ENCODE measurements around the gene FST.

FST gene, protein sequence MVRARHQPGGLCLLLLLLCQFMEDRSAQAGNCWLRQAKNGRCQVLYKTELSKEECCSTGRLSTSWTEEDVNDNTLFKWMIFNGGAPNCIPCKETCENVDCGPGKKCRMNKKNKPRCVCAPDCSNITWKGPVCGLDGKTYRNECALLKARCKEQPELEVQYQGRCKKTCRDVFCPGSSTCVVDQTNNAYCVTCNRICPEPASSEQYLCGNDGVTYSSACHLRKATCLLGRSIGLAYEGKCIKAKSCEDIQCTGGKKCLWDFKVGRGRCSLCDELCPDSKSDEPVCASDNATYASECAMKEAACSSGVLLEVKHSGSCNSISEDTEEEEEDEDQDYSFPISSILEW
- 0.72 to 1.9 reads per million in 2 experiments for total RNA-seq

DNA sequence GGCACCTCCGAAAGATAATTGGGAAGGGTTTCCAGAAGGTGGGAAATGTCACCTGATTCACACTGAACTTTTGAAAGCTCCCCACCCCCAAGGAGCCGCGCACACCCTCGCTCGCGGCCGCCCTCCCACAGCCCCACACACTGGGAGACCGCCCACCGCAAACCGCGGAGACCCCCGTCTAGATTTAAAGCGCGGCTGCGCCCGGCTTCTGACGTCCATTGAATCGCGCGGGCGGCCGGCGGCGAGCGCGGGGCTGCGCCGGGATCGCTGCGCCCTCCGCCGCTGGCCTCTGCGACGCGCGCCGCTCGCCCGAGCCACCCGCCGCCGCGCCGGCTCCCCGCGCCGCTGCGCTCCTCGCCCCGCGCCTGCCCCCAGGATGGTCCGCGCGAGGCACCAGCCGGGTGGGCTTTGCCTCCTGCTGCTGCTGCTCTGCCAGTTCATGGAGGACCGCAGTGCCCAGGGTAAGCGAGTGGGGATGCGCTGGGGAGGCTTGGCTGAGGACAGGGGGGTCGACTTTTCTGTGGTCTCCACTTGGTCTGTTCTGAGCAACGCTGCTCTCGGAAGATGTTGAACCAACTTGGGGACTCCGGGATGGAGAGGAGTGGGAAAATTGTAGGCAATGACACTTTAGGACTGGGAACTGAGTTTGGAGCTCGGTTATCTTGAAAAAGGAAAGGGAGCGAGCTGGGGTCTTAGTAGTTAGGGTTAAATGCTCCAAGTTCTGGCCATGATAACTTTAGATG, at the start of gene FST:
Gene FST, plus strand, starts transcription at position 214 of the 743 bp plus-strand sequence. Its CDS starts 163 bp downstream, at position 377.
- no peak for DNase-seq (ENCODE audit: low read depth)

DNA sequence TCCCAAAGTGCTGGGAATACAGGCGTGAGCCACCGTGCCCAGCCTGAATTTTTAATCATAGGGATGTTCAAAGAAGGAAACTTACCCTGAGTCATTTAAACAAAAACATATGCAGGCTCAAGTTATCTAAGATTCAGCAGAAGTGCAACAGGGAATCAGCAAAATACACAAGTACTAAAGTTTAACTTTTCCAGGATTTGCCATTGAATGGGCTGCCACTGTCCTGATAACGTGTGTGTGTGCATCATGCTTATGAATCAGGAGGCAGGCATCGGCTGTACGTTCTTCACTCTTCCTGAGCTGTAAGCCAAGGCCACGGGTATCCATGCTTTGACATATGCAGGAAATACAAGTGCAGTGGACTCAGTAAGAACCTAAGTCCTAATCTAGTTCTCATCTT, 48.8 kb upstream of the FST start:
- no peak for DNase-seq (ENCODE audit: low read depth)

DNA sequence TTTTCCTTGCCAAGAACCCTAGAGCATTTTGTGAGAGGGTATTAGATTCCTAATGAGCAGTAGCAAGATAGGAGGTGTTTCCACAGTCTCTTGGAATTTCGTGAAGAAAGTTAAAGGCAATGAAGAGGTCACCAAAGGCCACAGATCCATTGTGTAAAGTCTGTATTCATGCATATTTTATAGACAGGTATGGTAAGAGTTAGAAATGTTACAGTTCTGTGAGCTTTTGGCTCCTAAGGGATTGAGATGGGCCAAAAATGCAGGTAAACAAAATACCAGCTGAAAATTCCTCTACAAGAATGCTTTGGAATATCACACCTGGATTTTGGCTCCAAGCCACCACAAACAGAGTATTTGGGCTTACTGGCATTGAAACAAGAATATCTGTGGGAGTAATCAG, 47.4 kb upstream of the FST start:
- DNase-seq (ENCODE audit: low read depth): no peak

DNA sequence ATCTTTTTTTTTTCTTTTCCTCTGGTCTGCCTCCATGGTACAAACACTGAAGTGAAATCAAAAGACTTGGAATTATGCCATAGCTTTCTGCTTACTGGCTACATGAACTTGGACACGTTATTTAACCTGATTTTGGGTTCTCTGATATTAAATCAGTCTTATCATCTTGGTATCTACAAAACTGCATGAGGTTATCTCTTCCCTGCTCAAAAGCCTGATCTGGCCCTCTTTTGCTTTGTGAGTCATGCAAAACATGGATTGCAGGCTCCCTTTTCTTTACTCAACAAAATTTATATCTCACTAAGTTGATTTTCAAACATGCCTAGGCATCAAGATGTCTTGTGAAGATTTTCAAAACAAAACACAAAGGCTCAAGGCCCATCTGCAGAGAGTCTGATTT, 45.9 kb upstream of the FST start:
- DNase-seq (ENCODE audit: low read depth): no peak

DNA sequence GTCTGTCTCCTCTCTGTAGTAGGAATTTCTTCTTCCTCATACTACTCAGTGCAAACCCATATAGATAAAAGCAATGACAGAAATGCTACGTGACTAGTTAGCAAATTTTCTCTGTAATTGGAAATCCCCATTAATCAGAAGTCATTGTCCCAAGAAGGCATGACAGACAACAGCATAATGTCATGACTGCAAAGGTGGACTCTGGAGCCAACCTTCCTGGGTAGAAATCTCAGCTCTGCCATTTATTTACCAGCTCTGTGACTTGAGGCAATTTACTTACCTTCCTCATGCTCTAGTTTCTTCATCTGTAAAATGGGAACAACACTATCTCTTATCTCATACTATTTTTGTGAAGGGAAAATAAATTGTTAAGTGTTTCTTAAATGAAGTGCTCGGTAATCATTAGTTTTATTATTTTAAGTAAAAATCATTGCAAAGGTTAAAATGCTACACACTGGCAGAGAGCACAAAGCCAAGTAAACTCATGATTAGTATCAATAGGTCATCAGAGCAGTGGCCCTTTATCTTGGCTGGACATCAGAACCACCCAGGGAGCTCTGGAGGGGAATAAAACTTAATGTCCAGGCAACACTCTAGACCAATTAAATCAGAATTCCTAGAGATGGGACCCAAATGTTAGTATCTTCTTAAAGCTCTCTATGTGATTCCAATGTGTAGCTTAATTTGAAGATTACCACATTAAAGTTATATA, 43.8 kb upstream of the FST start:
- no peak for DNase-seq (ENCODE audit: low read depth)

DNA sequence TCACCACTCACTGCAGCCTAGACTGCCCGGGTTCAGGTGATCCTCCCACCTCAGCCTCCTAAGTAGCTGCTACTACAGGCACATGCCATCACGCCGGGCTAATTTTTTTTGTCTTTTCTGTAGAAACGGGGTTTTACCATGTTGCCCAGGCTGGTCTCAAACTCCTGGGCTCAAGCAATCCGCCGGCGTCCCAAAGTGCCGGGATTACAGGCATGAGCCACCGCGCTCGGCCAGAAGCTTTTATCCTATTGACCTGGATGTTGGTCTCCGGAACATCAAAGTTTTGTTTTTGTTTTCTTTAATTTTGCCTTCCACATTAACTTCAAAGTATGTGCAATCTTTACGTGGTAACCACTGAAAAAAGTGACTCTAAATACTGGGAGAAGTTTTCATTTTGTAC, 42.4 kb upstream of the FST start:
- DNase-seq (ENCODE audit: low read depth): no peak

DNA sequence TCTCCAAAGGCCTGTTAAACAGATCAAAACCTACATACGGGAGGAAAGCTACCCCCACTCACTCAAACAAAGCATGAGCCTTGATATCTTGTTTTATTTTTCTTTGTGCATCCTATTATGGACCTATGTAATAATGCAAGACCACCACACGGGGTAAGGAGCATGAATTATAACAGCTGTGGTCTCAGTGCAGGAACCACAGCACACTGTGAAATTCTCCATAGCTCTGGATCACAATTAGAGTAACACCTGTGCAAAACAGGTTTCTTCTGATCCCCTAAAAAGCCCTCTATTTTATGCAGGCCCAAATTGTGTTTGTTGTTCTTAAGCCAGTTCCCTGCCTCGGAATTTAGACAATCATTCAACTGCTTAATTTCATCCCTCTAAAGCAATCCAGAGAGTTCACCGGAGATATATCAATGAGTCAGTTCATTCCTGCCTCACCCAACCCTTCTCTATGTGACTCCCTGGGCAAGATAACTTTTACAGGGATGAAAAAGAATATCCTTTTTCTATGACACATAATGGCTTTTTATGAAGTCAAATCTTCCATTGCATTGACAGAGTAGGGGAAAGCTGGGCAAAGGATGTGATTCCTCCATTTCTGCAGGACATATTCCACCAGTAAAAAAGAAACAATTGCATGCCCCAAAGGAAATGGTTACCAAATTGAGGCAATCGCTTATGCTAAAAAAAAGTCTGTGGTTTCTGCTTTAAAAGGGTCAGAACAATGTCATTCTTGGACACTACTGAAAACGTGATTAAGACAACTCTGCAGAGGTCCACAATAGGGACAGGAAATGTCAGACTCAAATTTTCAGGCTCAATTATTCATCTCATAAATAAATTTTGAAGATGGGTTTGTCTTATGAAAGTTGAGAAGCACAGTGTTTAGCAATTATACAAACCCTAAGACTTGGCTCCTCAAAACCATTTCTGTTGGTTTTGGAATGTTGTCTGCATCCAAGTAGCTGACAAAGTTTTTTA, 41.6 kb upstream of the FST start:
- no peak for DNase-seq (ENCODE audit: low read depth)

DNA sequence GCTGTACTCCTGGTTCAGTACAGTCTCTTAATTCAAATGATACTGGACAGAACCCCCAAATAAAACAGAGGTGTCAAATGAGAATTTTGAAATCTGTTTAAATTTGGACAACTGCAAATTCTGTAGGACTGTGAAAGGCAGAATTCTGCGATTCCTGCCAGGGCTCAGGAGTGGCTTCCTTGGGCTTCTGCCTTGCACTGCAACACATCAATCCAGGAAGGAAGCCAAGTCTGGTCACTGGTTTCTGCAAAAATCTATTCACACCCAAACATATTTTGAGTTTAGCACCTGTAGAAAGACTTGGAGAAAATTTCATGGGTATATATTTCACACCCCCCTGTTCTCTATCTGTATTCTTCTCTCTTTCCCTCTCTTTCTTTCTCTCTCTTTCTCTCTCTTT, 37.5 kb upstream of the FST start:
- no peak for DNase-seq (ENCODE audit: low read depth)

DNA sequence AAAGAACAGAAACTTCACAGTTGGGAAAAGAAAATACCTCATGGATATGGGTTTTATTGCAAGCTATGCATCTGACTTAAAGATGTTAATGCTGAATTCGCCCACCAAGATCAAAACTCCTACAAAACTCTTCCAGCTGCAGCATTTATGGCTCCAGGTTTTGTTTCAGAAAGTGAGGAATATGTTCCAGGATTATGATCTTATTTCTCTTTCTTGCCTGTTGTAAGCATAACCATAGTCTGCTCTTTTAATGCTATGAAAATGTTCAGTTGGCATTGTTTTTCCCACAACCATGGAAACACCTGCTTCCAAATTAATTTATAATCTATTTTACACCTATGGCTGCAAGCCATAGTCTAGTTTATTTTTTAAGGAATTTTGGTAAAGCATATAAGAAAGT, 34.9 kb upstream of the FST start:
- DNase-seq (ENCODE audit: low read depth): no peak

DNA sequence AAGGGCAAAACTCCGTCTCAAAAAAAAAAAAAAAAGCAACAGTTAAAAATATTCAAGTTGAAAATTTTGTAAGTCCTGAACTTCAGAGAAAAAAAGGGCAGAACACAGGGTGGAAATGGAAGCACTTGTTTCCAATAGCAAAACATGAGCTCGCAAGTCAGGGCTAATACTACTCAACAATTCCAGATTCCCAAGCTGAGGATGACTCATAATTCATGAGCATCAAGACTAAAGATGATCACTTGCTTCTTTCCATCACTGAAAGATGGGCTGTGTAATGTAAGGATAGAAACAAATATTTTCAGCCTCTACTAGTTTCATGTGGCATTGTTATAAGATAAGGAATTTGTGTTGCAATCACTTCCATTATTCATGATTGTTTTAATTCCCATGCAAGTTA, 33.5 kb upstream of the FST start:
- DNase-seq (ENCODE audit: low read depth): no peak

DNA sequence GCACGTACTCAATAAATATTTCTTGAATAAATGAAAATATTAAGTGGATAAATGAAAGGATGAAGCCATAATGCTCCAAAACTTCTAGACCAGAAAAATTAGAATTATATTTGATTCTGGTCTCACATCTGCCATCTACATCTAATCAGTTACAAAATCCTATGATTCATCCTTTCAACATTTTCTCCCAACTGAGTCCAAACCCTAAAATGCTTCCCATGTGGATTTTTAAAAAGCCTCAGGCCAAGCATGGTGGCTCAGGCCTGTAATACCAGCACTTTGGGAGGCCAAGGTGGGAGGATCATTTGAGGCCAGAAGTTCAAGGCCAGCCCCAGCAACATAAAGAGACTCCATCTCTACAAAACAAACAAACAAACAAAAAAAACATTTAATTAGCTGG, 31.6 kb upstream of the FST start:
- no peak for DNase-seq (ENCODE audit: low read depth)

DNA sequence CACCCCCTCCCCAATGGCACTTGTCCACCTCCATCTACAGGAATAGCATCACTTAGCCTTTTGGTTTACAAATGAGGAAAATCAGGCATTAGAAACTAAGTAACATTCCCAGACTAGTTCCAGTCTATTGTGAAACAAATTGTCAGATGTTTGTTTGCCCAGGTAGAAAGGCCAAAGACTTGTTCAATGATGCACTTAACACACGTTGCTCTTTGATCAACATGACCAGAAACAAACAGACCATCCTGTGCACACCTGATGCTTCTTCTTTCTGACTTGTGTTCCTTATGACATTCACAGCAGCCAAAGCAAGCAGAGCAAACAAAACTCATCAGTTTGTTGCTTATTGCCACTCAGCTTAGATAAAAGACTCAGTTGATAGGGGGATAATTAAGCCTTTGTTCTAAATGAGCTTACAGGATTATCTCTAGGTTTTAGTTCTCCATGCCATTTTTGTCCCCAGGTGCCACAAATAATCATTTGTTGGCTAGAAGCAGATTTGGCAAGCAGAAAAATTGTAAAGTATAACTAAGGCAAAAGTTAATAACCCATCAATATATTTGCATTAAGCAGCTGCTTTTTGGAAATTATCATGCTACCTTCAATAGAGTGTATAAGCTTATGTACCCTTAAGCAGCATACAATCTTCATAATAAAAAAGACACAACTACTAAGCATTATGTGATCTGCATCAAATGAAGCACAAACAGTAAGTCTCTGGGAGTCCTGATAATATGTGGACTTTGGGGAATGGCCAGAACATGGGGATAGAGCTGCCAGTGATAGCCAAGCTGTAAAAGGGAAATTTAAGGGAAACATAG, 26.3 kb upstream of the FST start:
- no peak for DNase-seq (ENCODE audit: low read depth)

DNA sequence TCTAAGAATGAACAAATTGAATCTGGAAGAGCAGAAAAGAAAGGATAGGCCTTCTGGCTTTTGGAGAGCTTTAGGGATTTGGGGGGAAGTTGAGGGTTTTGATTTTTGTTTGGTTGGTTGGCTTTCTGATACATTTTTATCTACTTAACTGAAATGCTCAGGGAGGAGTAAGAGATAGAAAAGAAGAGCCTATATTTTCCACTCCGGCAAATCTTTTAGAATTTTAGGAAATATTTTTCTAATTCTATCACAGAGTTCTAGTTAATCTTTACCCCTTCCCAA, 25.8 kb upstream of the FST start:
- no peak for DNase-seq (ENCODE audit: low read depth)

DNA sequence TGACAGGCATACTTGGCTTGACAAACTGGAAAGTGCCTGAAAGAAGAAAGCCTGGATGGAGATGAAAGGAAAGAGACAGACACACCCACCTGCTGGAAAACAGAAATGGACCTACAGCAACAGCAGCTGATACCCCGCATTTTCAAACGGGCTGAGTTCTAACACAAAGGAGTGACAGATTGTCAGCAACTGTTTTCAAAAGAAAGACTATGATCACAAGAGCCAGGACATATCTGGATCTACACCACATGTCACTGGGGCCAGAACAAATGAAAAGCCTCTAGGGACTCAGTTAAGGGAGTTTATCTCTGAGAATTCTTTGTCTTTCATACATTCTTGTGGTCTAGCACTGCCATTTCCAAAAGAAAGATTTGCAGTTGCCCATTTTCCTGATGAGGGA, 24.1 kb upstream of the FST start:
- DNase-seq (ENCODE audit: low read depth): no peak

DNA sequence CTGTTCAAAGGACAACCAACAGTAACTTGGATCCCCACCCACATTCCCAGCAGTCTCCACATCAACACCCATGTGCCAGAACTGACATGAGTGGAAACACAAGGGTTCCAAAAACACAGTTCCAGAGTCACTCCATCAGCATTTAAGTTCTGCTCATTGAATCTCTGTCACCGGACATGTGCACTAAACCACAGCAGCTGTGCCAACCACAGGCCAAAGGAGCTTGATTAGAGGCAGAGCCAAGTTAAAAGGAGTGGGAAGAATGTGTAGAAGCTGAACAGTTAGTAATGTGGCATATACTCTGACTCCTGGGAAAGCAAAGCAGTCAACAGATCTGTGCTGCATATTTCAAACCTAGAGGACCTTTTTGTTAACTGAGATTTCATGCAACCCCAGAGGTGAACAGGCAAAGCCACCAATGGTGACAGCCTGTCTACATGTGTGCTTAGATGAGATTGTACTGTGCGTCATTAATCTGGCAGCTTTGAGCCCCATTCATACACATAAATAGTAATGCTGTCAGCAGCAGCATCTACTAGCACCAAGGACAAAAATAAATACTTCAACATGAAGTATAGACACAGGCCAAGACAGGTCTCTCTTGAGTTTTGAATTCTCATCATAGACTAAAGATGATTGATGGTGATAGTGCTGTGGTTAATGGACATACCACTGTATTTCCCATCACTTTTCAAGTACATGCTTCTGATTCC, 16.4 kb upstream of the FST start:
- DNase-seq (ENCODE audit: low read depth): no peak

DNA sequence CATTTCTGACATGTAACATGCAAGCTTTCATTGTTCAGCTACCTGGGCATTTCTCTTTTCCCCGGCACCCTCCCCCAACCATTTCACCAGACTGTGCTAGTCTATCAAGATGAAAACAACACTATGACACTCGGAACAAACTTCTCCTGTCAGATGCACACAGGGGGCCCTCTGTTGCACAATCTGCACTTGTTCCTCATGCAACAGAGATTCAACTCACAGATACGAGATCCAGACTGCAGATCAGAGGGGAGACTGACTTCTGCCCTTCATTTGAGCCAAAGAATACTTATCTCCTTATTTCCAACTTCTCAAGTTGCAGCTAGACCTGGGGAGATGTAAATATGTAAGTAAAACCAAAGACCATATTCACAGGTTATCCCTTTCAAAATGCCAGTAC, 15.7 kb upstream of the FST start:
- DNase-seq (ENCODE audit: low read depth): no peak

DNA sequence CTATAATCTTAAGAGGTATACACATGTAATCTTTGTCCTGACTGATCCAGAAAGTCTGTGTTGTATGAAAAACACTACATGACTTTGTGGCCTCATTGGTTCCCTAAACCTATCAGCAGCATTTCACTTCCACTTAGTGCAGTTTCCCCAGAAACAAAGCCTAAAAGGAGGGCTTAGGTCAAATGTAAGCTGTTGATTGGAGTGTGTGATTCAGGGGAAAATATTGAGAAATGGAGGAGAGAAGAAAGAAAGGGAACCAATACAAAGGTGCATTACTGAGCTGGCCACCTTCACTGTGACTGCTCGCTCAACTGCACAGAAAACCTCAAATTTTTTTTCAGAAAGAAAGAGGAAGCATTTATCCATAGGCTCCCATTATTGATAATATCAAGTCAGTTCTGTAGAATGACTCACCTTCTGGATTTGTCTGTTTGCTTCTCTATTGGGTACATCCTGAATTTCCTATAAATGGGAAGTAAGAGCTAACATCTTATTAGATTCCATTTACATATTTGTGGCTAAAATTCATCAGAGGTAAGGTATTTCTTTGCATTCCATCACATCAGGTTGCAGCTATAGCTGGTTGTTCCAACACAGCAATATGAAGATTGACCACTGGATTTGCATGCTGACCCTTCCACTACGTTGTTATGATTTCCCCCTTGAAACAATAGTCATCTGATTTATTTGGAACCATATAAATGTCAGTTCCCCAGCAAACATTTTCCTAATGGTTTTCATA, 10.3 kb upstream of the FST start:
- DNase-seq (ENCODE audit: low read depth): no peak

DNA sequence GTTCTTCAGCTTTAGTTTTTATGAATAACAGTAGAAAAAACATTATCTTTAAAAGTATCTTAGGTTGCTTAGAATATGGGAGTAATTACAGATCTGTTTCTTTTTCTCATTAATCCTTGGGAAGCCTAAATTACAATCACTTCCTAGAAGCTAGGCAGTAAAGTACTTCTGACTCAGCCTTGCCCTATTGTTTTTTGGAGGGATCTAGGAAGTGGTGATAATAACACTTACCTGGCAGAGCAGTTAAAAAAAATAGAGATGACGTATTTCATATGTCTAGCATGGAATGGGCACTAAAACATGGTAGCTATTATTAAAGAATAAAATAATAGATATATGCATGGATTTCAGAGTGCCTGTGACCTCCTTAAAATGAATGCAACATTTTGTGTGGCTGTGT, 8.2 kb upstream of the FST start:
- DNase-seq (ENCODE audit: low read depth): no peak

DNA sequence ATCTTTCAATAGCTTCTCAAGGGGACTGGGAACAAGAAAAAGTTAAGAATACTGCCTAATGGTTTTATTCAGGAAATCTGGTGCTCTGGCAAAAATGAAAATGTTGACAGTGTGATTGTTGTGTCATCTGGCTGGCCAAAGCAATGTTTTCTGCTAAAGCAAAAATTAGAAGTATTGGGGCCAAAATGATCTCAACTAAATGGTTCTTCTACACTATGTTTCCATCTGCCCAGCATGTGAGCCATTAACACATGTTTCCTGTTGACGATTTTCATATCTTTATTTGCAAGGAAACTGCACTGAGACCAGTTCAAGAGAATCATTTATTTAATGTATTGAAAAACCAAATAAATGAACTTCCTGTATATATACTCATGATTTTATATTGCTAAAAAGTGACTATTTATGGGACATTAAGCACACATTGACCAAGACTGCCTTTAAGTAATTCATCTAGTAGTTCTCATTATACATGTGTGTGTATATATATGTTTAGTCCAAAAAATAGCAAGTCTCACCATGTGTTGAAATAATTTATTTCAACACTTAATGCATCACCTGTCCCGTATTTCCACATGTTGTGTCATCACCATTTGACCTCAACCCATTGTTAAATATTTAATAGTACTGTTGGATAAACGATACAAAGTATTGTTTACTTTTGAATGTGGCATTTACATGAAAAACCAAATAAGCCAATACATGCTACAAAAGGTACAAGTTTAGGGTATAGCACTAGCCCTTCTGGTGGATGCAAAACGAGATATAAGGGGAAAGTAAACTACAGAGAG, 7.5 kb upstream of the FST start:
- no peak for DNase-seq (ENCODE audit: low read depth)

Data from T follicular helper cell (primary cell).